Renal cortex interstitium (tissue), 11 donors: Measurements from ENCODE around the gene LYRM7. TPM values are rescaled to one million over a fixed set of nuclear protein-coding genes. Genes with fewer than 3 reads are reported as not detected.
"Not testable (repeated sequence)": the region's sequence is repeated elsewhere in the genome, so short reads cannot be mapped to it uniquely, and the experiment has no call there.

ENCODE experiments used
- DNase-seq, 11 donors: peaks; one replicate each; pipeline ENCODE4 v3.0.0-alpha.2; 2013; ENCODE audit warnings: low read depth in 9 of 11, low spot score in 4 of 11; ENCODE audit errors: extremely low read depth in 1 of 11
- polyA plus RNA-seq, 3 donors: library from polyadenylated mRNA; unstranded; fragments of 120-200 nt; gene quantifications; one replicate each; pipeline ENCODE4 v1.2.1, GENCODE V29; 2013; ENCODE audit not compliant: insufficient read length in 3 of 3

Gene LYRM7
- polyA plus RNA-seq, 3 donors = 11.5 to 15.2 (median 15.2) TPM

DNA sequence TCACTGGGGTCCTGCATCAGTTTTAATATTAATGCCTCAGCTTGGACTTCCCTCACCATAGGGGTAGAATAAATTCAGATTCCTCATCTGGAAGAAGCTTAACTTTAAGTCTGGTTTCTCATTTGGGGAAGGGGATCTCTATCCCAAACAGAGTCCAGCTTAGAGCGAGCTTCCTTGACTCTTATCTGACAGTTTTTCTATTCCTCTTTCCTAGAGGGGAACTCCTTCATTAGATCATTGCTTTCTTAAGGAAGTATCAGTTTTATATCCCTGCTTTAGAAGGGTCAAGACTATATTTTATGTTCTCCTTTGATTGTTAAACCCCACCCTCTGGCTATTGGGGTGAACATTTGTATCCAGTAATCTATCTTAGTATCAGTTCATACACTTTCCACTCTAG, 68.9 kb downstream of the LYRM7 start:
- no peak for DNase-seq

DNA sequence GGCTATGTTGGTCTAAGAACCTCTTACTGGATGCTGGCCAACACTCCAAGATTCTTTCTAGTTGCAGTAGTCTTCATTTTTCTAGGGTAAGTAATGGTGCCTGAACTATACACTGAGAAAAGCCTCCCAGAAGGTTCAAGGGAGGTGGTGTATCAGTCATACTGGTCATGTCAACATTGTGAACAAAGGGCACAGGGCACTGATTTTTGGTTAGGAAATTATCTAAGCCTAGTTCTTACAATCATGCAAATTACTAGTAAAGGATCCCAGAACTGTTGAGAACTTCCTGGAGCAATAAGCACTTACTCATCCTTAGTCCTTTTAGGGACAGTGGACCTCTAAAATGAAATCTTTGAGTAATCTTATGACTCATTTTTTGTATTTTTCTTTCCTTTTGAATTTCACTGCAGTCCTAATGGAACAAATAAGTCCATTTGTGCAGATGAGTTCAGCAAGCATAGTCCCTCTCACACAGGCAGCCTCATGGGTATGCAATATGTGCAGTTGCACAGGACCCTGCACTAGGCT, 72.0 kb downstream of the LYRM7 start:
- DNase-seq = no peak

DNA sequence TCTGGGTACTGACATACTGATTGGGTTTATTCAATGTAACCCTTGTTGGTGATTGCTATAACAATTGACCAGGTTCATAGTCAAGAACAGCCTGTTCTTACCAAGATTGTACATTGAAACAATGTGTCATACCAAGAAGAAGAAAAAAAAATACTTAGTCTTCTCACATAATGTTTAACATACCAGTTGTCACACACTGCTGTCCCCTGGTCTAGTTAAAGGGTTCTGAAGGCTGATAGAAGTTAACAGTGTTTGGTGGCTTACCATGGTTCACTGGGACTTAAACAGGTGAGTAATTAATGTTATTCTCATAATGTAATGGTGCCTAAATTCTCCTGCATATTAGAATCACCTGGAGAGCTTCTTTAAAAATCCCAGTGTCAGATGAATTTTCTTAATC, 74.6 kb downstream of the LYRM7 start:
- DNase-seq = no peak

DNA sequence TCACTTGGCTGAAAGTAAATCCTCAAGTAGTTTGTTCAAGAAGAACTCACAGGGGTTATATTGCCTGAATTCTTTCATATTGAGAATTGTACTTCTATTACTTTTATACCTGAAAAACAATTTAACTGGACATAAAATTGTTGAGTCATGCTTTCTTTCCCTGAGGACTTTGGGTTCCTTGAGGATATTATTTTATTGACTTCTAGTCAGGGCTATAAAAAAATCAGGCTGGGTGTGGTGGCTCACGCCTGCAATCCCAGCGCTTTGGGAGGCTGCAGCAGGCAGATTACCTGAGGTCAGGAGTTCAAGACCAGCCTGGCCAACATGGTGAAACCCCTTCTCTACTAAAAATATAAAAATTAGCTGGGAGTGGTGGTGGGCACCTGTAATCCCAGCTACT, 75.2 kb downstream of the LYRM7 start:
- no peak for DNase-seq

DNA sequence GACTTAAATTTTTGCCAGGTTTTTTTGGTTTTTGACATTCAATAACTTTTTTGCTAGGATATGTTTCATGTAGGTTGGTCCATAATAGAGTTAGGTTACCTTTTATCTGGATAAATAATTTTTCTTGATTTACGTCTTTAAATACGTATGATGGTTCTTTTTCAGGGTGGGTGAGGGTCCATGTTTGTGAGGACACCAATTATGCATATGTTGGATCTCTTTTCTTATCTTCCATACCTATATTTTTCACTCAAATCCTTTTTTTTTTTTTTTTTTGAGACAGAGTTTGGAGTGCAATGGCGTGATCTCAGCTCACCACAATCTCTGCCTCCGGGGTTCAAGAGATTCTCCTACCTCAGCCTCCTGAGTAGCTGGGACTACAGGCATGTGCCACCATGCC, 75.8 kb downstream of the LYRM7 start:
- no peak for DNase-seq

DNA sequence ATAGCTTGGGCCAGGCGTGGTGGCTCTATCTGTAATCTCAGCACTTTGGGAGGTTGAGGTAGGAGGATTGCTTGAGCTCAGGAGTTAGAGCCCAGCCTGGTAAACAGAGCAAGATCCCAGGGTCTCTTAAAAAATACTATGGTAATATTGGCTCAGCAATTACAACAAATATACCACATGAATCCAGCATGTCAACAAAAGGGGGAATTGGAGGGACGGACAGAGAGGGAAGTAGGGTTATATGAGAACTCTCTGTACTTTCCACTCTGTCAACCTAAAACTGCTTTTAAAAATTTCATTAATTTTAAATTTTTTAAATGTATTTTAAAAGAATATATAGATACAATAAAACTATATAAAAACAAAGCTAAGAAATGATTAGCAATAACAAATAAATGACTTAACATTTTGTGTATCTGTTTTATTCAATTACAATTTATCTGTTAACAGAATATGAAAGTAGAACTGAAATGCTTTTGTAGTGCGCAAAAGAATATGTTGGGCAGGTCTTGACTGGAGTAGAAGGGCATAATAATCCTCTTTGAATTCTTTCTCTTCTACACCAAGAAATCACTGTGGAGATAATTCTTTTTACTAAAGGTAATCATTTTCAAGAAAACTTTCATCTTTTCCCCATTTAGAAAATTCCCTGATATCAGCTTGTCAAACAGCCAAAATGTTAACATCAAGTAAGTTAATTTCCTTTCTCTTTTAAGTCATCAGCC, 80.2 kb downstream of the LYRM7 start:
- no peak for DNase-seq

DNA sequence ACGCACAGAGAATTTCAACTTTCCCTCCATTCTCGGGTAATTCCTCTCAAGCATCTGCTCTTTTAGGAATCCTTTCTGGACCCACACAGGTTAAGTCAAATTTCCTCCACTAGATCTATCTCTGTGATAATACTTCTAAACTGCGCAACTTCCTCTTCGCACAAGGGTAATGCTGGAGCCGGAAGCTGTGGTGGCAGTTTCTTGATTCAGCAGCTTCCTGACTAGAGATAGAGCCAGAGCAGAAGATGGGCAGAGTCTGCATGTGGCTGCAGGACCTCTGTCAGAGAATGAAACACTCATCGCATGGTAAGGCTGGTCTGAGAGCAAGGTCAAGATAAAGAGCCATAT, 82.1 kb downstream of the LYRM7 start:
- DNase-seq = no peak

DNA sequence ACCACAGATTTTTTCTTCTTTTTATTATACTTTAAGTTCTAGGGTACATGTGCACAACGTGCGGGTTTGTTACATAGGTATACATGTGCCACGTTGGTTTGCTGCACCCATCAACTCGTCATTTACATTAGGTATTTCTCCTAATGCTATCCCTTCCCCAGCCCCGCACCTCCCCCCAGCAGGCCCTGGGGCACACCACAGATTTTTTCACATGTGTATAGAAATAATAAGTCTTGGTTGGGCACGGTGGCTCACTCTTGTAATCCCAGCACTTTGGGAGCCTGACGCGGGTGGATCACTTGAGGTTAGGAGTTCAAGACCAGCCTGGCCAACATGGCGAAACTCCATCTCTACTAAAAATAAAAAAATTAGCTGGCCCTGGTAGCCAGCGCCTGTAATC, 83.3 kb downstream of the LYRM7 start:
- not testable (repeated sequence) for DNase-seq

DNA sequence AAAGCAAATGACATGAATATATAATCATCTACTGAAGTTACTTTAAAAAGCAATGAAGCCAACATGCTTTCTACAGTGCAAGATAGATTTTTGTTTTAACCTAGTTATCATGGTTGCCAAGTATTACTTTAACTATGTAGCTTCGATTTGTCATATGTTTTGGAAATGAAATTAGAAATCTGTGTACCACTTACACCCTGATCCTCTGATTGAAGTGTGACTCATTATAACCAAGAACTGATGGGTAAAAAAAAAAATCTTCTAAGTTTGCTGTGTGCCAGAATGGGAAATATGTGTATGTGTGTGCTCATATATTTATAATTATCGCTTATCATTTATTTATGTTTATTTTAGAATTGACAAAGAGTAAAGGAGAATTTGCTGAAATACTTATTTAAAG, 84.0 kb downstream of the LYRM7 start:
- no peak for DNase-seq

Other genes with a start within 250 kb of the LYRM7 start
- gene HINT1, start 5.7 kb upstream of the LYRM7 start, polyA plus RNA-seq = 100 to 1,000 TPM; 362 to 462 (median 438) TPM
- 10 to 100 TPM; 44.7 to 53.9 (median 53.0) TPM for gene CDC42SE2, start 93.1 kb downstream of the LYRM7 start, polyA plus RNA-seq